K562 (cell line): ENCODE measurements around the gene SRP72. TPM values are rescaled to one million over a fixed set of nuclear protein-coding genes. Genes with fewer than 3 reads are reported as not detected.

Experiments
- ARID1B ChIP-seq: fragments of 450-650 bp; IDR thresholded peaks from 2 replicates; pipeline ENCODE4 v1.6.1; 2016; ENCODE audit warnings: antibody characterized with exemption, mild to moderate bottlenecking, inconsistent platforms
- CEBPG ChIP-seq, 3 experiments: fragments of 200-800 bp in 1 of 3; sonication (Bioruptor generic) in 1 of 3; sonication (generic) in 1 of 3; formaldehyde crosslinking in 1 of 3; IDR thresholded peaks in 2 of 3; conservative IDR thresholded peaks in 1 of 3; 2 replicates each; pipeline versions ENCODE4 v1.6.1 to v1.8.0; 2016 to 2022; ENCODE audit warnings: missing compliant biosample characterization in 2 of 3, missing genetic modification characterization in 2 of 3, mild to moderate bottlenecking in 1 of 3, missing genetic modification reagents in 1 of 3
- DACH1 ChIP-seq: fragments of 450-650 bp; IDR thresholded peaks from 2 replicates; pipeline ENCODE4 v1.6.1; 2018; ENCODE audit not compliant: partially characterized antibody
- HMG20A ChIP-seq: fragments of 450-650 bp; formaldehyde crosslinking; conservative IDR thresholded peaks from 2 replicates; pipeline ENCODE4 v1.4.0; 2020; ENCODE audit warnings: mild to moderate bottlenecking, mixed read lengths
- MCM3 ChIP-seq: fragments of 450-650 bp; IDR thresholded peaks from 2 replicates; pipeline ENCODE4 v1.6.1; 2016
- MTA1 ChIP-seq: fragments of 450-650 bp; IDR thresholded peaks from 2 replicates; pipeline ENCODE4 v1.6.1; 2017; ENCODE audit warnings: borderline replicate concordance
- MYC ChIP-seq, 2 experiments: fragments of 250-450 bp in 1 of 2; sonication (Bioruptor Pico) in 1 of 2; IDR thresholded peaks; 2 replicates each; pipeline versions ENCODE4 v1.5.1 to v1.6.1; 2012 to 2021; ENCODE audit warnings: low read depth in 2 of 2, borderline replicate concordance in 1 of 2, improper control_type of control experiment in 1 of 2, low read length in 1 of 2, mild to moderate bottlenecking in 1 of 2, moderate library complexity in 1 of 2
- POLR2G ChIP-seq: fragments of 200-400 bp; formaldehyde crosslinking; IDR thresholded peaks from 2 replicates; pipeline ENCODE4 v1.6.1; 2017; ENCODE audit warnings: low read depth, mild to moderate bottlenecking, antibody characterized with exemption, low read length, moderate library complexity
- PTBP1 ChIP-seq: fragments of 200-400 bp; formaldehyde crosslinking; IDR thresholded peaks from 2 replicates; pipeline ENCODE4 v1.6.1; 2017; ENCODE audit warnings: low read depth, low read length
- SREBF2 ChIP-seq: sonication (generic); formaldehyde crosslinking; IDR thresholded peaks from 2 replicates; pipeline ENCODE4 v1.4.0; 2020; ENCODE audit warnings: mild to moderate bottlenecking, missing genetic modification reagents
- TAL1 ChIP-seq: fragments of 450-650 bp; IDR thresholded peaks from 2 replicates; pipeline ENCODE4 v1.6.1; 2016; ENCODE audit warnings: mild to moderate bottlenecking
- XRCC4 ChIP-seq: IDR thresholded peaks from one replicate; pipeline ENCODE4 v1.6.1; 2011; ENCODE audit not compliant: insufficient read depth, insufficient read length; ENCODE audit errors: extremely low read depth
- ZEB2 ChIP-seq: fragments of 450-650 bp; IDR thresholded peaks from 2 replicates; pipeline ENCODE4 v1.6.1; 2016
- ZNF232 ChIP-seq: sonication (generic); formaldehyde crosslinking; IDR thresholded peaks from 2 replicates; pipeline ENCODE4 v1.8.0; 2022; ENCODE audit warnings: mild to moderate bottlenecking, missing genetic modification reagents
- ZNF436 ChIP-seq: fragments of 250-450, 450-650 bp; sonication (Bioruptor Pico); formaldehyde crosslinking; IDR thresholded peaks from 2 replicates; pipeline ENCODE4 v1.7.0; 2020; ENCODE audit warnings: mild to moderate bottlenecking
- ZNF583 ChIP-seq: fragments of 250-450 bp; sonication (Bioruptor Pico); IDR thresholded peaks from 2 replicates; pipeline ENCODE4 v1.4.0; 2020
- polyA plus RNA-seq, 8 experiments: library from polyadenylated mRNA; depleted of rRNA in 4 of 8; stranded (reverse) in 5 of 8; unstranded in 3 of 8; fragments of >200 nt; fragmentation: Nextera tagmentation in 2 of 8; fragmentation: Illumina TruSeq in 1 of 8; extraction: Ambion mirVana in 2 of 8; extraction: Trizol in 1 of 8; gene quantifications; 2 replicates each; pipeline versions ENCODE4 v1.2.1 to v1.2.3, GENCODE V29; 2011 to 2014; ENCODE audit warnings: inconsistent platforms in 1 of 8, missing spikeins in 1 of 8
- total RNA-seq, 7 experiments: library from RNA; depleted of rRNA in 6 of 7; stranded (reverse); fragments of >200 nt in 6 of 7; fragmentation: Illumina TruSeq in 2 of 7; extraction: Trizol in 2 of 7; gene quantifications; 2 replicates each; pipeline versions ENCODE4 v1.2.1 to v1.2.3, GENCODE V29; 2011 to 2021; ENCODE audit warnings: low replicate concordance in 1 of 7
- TF ChIP-seq, protein P1 (sequence below): fragments of 250-450 bp; sonication (Bioruptor Pico); IDR thresholded peaks from 2 replicates; pipeline ENCODE4 v1.5.1; 2021; ENCODE audit warnings: mild to moderate bottlenecking
- TF ChIP-seq, protein P2 (sequence below): sonication (generic); formaldehyde crosslinking; IDR thresholded peaks from 2 replicates; pipeline ENCODE4 v1.8.1; 2023; ENCODE audit warnings: mild to moderate bottlenecking, missing genetic modification reagents, moderate library complexity
- TF ChIP-seq, protein P3 (sequence below), 2 experiments: fragments of 150-350 bp in 1 of 2; IDR thresholded peaks; 2 replicates each; pipeline ENCODE4 v1.6.1; 2012 to 2016; ENCODE audit warnings: low read depth in 2 of 2, low read length in 2 of 2, mild to moderate bottlenecking in 1 of 2, moderate library complexity in 1 of 2

The SRP72 gene
- total and polyA plus RNA-seq, 9 of the 15 experiments (the other 6 are each of a cell fraction or from before 2014, with no cell fraction given) = 124 to 341 (median 202) TPM

DNA sequence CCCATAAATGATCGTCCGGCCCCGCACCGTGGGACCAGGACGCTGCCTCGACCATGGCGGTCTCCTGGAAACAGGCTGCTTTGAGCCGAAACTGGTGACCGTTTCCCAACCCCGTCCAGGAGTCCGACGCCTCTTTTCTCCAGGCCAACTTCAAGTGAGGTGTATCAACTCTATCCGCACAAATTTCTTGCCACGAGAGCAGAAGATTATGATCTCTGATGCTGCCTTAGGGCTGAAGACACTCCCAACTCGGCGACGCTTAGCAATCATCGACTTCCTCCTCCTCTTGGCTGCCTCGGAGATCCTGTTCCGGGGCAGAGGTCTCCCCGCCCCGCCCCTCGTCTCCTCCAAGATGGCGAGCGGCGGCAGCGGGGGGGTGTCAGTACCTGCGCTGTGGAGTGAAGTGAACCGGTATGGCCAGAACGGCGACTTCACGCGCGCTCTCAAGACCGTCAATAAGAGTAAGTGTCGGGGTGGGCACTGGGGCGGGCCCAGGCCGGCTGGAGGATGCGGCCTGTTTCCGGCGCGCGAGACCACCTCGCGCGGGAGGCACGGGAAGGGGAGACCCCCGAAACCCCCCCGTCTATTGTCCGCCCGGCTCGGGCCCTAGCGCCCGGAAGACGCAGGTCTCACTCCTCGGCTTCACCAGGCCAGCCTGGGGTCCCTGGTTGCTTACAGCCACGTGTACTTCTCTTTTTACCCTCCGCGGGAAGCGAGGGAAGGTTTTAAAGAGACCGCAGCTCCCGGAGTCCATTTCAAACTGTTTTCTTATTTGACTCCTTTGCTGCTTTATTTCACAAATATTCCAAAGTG is at the start of gene SRP72 (continued):
- TF ChIP-seq MTA1 = no peak; the same call in 1 of the 2 replicates
- TF ChIP-seq, protein P1, sequence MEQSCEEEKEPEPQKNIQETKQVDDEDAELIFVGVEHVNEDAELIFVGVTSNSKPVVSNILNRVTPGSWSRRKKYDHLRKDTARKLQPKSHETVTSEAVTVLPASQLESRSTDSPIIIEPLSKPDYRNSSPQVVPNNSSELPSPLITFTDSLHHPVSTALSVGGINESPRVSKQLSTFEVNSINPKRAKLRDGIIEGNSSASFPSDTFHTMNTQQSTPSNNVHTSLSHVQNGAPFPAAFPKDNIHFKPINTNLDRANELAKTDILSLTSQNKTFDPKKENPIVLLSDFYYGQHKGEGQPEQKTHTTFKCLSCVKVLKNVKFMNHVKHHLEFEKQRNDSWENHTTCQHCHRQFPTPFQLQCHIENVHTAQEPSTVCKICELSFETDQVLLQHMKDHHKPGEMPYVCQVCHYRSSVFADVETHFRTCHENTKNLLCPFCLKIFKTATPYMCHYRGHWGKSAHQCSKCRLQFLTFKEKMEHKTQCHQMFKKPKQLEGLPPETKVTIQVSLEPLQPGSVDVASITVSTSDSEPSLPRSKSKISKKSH (CRISPR knock-in tag) = no peak
- peak; percentile 58; the same call in 1 of the 2 replicates for TF ChIP-seq ARID1B
- TF ChIP-seq SREBF2 (CRISPR knock-in tag) = no peak
- no peak for TF ChIP-seq ZEB2
- TF ChIP-seq, protein P2, sequence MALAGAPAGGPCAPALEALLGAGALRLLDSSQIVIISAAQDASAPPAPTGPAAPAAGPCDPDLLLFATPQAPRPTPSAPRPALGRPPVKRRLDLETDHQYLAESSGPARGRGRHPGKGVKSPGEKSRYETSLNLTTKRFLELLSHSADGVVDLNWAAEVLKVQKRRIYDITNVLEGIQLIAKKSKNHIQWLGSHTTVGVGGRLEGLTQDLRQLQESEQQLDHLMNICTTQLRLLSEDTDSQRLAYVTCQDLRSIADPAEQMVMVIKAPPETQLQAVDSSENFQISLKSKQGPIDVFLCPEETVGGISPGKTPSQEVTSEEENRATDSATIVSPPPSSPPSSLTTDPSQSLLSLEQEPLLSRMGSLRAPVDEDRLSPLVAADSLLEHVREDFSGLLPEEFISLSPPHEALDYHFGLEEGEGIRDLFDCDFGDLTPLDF (CRISPR knock-in tag) = peak; percentile 66; the same call in 1 of the 2 replicates
- TF ChIP-seq XRCC4 = no peak
- no peak for TF ChIP-seq MCM3
- peak; percentile 93 for TF ChIP-seq POLR2G
- no peak for TF ChIP-seq ZNF436 (CRISPR knock-in tag)
- TF ChIP-seq PTBP1 = no peak
- TF ChIP-seq HMG20A (CRISPR knock-in tag) = no peak
- no peak for TF ChIP-seq CEBPG (CRISPR knock-in tag; IDR thresholded peaks at IDR 0.05)
- TF ChIP-seq CEBPG (tag; conservative IDR thresholded peaks at IDR 0.05 in 1 of 2, IDR thresholded peaks at IDR 0.05 in 1 of 2) = no peak
- TF ChIP-seq ZNF232 (CRISPR knock-in tag) = peak; percentile 18; the same call in 1 of the 2 replicates
- TF ChIP-seq MYC (IDR thresholded peaks at IDR 0.05; ENCODE audit: low read depth, low read length) = peak; percentile 77
- TF ChIP-seq MYC (CRISPR knock-in tag; IDR thresholded peaks at IDR 0.05; ENCODE audit: borderline replicate concordance, low read depth) = peak; percentile 70; the same call in 1 of the 2 replicates
- TF ChIP-seq ZNF583 = no peak
- TF ChIP-seq DACH1 = no peak
- peak; percentile 18; the same call in 1 of the 2 replicates for TF ChIP-seq TAL1
- TF ChIP-seq, protein P3, sequence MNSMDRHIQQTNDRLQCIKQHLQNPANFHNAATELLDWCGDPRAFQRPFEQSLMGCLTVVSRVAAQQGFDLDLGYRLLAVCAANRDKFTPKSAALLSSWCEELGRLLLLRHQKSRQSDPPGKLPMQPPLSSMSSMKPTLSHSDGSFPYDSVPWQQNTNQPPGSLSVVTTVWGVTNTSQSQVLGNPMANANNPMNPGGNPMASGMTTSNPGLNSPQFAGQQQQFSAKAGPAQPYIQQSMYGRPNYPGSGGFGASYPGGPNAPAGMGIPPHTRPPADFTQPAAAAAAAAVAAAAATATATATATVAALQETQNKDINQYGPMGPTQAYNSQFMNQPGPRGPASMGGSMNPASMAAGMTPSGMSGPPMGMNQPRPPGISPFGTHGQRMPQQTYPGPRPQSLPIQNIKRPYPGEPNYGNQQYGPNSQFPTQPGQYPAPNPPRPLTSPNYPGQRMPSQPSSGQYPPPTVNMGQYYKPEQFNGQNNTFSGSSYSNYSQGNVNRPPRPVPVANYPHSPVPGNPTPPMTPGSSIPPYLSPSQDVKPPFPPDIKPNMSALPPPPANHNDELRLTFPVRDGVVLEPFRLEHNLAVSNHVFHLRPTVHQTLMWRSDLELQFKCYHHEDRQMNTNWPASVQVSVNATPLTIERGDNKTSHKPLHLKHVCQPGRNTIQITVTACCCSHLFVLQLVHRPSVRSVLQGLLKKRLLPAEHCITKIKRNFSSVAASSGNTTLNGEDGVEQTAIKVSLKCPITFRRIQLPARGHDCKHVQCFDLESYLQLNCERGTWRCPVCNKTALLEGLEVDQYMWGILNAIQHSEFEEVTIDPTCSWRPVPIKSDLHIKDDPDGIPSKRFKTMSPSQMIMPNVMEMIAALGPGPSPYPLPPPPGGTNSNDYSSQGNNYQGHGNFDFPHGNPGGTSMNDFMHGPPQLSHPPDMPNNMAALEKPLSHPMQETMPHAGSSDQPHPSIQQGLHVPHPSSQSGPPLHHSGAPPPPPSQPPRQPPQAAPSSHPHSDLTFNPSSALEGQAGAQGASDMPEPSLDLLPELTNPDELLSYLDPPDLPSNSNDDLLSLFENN (IDR thresholded peaks at IDR 0.05; ENCODE audit: low read depth in 2 of 2, low read length in 2 of 2) = peak in 1 of 2 experiments; percentile 73; a peak in 2 of 4 replicates
